ENCODE results near the gene CC2D1A.

The CC2D1A gene

GRCh38 chr19:13880059-13881043 lies 25.6 kb upstream of the CC2D1A start:
- DNase-seq, result peak; percentile 64

- no peak for DNase-seq
Observed at GRCh38 chr19:13881251-13881691, 24.7 kb upstream of the CC2D1A start.

- DNase-seq, result no peak
Observed at GRCh38 chr19:13881692-13882418, 24.1 kb upstream of the CC2D1A start.

GRCh38 chr19:13882419-13882795 lies 23.6 kb upstream of the CC2D1A start:
- no peak for DNase-seq

DNA sequence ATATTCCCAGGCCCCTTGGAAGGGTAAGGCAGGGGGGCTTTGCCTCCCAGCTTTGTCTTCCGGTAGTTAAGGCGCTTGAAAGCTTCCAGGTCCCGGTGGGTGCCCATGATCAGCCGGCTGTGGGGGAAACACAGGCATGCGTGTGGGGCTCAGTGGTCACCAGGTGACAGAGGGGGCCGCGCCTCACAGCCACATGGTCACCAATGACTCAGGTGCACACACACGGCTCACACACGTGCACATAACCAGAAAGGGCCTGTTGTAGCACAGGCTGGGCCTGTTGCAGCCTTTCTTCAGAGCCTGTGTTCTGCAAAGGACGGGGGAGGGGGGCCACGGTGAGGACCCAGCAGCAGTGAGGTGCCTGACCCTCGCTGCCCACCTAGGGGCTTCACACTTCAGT lies 23.2 kb upstream of the CC2D1A start:
- no peak for DNase-seq

- DNase-seq, result no peak
Observed at GRCh38 chr19:13883516-13884064, 22.4 kb upstream of the CC2D1A start.

GRCh38 chr19:13884726-13885591 lies 21.0 kb upstream of the CC2D1A start:
- no peak for DNase-seq

DNA sequence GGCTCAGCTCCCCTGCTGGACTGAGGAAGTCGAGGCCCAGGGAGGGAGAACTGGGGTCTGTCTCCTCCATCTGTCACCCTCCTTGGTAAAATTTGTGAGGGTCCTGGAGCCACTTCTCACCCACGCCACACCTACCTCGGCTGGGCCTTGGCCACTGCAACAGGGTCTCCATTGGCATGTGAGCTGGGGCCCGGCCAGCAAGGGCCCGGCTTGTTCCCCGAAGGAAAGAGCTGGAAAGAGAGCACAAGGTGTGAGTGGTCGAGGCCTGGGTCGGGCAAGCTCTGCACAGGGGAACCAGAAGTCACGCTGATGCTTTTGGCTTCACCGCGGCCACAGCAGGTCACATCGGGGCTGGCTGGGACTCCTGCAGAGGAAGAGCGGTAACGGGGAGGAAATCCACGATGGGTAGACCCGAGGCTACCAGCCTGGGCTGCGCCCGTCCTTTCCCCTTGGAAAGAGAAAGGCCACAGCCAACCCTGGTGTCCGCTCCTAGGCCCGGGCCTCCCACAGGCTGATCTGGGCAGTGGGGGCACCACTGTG lies 20.1 kb upstream of the CC2D1A start:
- no peak for DNase-seq

- DNase-seq, result no peak
Observed at GRCh38 chr19:13887018-13887436, 19.0 kb upstream of the CC2D1A start.

DNA sequence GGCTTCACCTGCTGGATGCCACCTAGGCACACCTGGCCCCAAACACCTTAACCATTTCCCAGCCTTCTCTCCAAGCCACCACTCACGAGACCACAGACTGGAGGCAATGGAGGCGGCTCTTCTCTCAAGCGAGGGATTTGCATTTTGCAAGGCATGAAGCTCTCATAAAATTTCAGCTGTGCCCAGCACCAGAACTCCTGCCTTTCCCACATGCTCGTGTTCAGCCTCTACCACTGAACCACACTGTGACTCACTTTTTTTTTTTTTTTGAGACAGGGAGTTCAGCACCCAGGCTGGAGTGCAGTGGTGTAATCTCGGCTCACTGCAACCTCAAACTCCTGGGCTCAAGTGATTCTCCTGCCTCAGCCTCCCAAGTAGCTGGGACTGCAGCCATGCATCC lies 18.5 kb upstream of the CC2D1A start:
- DNase-seq, result no peak

- no peak for DNase-seq
Observed at GRCh38 chr19:13888281-13888680, 17.7 kb upstream of the CC2D1A start.

DNA sequence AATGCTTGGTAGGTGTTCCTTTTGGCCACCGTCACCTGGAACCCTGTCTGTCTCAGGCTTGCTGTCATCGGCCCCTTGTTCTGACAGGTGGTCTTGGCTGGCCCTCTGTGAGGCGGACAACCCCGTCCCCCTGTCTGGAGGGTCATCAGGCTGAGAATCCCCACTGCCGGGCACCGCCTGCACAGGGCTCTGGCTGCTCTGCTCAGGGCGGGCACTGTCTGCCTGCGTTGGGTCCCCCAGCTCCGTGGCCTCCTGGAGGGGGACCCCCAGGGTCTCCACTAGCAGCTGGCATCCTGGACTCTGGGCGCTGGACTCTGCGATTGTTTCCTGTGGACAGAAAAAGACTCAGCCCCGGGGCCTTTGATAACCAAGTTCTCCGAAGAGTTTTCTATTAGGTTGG lies 15.9 kb upstream of the CC2D1A start:
- DNase-seq, result no peak

- no peak for DNase-seq
Observed at GRCh38 chr19:13892870-13893269, 13.1 kb upstream of the CC2D1A start.

- DNase-seq, result no peak
Observed at GRCh38 chr19:13894552-13894951, 11.4 kb upstream of the CC2D1A start.

DNA sequence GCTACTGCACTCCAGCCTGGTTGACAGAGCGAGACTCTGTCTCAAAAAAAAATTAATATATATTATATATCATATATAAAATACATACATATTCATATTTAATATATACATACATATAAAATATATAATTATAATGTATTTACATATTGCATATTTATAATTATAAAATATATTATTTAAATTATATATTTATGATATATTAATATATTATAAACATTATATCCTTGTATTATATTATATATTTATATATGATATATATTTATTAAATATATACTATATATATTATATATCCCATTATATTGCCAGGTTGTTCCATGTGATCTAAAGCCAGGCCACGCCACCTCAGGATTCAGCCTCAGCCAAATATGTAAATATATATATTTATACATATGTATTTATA lies 9.8 kb upstream of the CC2D1A start:
- no peak for DNase-seq

- no peak for DNase-seq
Observed at GRCh38 chr19:13899393-13899792, 6.6 kb upstream of the CC2D1A start.

- DNase-seq, result no peak
Observed at GRCh38 chr19:13899912-13900584, 6.0 kb upstream of the CC2D1A start.

- DNase-seq, result no peak
Observed at GRCh38 chr19:13902993-13903555, 2.9 kb upstream of the CC2D1A start.

DNA sequence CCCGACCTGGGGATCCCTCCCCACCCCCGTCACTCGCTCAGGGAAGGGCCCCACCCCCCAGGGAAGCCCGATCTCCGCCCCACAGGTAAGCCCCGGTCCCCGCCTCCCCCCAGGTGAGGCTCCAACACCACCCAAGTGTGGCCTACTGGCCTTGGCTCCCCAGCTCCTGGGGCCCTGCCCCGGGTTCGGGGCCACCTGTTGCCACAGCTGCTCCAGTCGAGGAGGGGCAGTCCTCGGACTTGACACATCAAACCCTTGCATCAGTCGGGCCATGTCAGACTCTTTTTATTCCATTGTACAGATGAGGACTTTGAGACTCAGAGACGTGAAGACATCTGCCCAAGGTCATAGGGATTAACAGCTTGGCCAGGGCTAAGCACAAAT lies 512 bp downstream of the CC2D1A start:
- DNase-seq, result no peak

DNA sequence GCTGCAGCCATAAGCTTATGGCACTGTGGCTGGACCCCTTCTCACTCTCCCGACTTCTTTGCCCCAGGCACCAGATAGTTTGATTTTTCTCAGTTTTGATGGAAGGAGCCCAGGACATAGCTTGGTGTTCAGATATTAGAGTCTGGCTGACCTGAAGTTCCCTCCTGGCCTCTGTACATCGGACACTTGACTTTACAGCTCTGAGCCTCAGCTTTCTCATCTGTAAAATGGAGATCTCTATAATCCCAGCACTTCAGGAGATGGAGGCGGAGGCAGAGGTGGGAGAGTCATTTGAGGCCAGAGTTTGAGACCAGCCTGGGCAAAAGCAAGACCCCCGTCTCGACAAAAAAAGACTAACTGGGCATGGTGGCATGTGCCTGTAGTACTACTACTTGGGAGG lies 909 bp downstream of the CC2D1A start:
- DNase-seq, result no peak

DNA sequence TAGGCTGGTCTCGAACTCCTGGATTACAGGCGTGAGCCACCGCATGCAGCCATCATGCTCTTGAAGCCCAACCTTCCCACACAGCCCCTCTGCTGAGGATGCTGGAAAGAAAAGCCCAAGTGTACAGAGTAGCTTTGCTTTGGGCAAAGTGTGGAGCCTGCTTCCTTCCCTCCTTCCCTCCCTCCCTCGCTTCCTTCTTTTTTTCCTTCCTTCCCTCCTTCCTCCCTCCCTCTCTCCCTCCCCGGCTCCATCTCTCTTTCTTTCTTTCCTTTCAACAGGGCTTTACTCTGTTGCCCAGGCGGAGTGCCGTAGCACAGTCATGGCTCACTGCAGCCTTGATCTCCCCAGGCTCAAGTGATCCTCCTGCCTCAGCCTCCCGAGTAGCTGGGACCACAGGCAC lies 2.7 kb downstream of the CC2D1A start:
- DNase-seq, result no peak

- DNase-seq, result no peak
Observed at GRCh38 chr19:13909430-13909829, 3.4 kb downstream of the CC2D1A start.
